GM21717 (cell line): ENCODE results near the gene MTHFSD.

Experiments used
- ATAC-seq: cut with Tn5 transposase; IDR thresholded peaks from one replicate; pipeline ENCODE4 v1.9.1; 2021; ENCODE audit warnings: mild to moderate bottlenecking, moderate library complexity; ENCODE audit not compliant: unreplicated experiment

Gene MTHFSD

DNA sequence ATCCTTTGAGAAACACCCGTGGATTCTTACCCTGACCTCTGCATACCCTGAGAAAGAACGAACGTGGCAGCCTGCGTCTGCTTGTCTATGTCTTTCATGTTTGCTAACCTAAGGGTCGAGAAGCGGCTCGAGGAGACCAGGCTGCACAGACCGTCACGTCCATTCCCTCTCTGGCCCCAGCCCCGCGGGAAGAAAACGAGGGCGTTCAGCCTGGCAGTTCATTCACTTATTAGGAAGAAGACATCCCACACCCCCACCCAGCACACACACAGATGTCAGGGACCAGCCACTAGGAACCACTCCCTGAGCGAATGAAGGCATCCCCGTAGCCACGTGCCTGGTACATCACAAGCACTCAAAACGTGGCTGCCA is 655 bp upstream of the MTHFSD start:
- ATAC-seq: no peak

- no peak for ATAC-seq
Measured at GRCh38 chr16:86554599-86554916, 477 bp downstream of the MTHFSD start.

- no peak for ATAC-seq
Measured at GRCh38 chr16:86553356-86553755, 1.7 kb downstream of the MTHFSD start.

DNA sequence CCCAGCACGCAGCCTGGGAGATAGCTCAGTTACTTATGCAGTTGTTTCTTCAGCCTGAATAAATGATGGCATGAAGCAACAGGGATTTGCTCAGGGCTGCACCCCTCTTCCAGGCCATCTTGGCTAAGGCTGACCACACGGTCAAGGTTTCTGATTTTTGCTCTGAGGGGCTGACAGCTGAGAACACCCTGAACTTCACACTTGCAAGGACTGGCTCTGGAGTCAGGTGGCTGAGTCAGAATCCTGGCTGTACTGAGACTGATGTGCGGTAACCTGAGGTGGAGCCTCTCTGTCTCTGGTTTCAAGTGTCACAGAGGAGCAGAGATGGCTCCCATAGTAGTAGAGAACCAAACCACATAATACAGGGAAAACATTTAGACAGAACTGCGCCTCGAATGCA is 4.8 kb downstream of the MTHFSD start:
- no peak for ATAC-seq

DNA sequence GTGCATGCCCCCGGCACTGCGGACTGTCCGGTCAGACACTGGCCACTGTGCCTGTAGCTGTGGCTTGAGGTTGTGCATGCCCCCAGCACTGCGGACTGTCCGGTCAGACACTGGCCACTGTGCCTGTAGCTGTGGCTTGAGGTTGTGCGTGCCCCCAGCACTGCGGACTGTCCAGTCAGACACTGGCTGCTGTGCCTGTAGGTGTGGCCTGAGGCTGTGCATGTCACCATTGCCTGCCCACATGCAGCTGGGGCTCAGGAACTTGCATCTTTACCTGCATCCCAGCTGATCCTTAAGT is 5.2 kb downstream of the MTHFSD start:
- ATAC-seq: no peak

- no peak for ATAC-seq
Measured at GRCh38 chr16:86549076-86549892, 5.8 kb downstream of the MTHFSD start.

GRCh38 chr16:86547286-86547685 is 7.7 kb downstream of the MTHFSD start:
- no peak for ATAC-seq

DNA sequence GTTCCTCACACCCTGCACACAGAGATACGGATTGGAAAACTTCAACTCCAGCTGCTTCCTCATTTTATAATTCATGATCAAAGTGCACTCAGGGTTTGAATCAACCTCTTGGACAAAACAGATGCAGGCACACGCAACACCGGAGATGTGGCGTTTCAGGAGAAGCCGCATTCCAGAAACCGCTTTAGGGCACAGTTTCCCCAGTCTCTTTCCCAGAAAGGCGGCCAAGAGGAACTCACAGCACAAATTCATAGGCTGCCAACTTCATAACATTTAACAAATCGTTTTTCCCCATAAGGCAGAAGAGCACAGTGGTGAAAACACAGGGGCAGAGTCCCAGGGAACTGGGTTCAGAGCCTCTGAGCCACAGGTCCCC is 8.4 kb downstream of the MTHFSD start:
- ATAC-seq: no peak

- no peak for ATAC-seq
Measured at GRCh38 chr16:86545954-86546637, 8.9 kb downstream of the MTHFSD start.

- no peak for ATAC-seq
Measured at GRCh38 chr16:86545481-86545880, 9.6 kb downstream of the MTHFSD start.

DNA sequence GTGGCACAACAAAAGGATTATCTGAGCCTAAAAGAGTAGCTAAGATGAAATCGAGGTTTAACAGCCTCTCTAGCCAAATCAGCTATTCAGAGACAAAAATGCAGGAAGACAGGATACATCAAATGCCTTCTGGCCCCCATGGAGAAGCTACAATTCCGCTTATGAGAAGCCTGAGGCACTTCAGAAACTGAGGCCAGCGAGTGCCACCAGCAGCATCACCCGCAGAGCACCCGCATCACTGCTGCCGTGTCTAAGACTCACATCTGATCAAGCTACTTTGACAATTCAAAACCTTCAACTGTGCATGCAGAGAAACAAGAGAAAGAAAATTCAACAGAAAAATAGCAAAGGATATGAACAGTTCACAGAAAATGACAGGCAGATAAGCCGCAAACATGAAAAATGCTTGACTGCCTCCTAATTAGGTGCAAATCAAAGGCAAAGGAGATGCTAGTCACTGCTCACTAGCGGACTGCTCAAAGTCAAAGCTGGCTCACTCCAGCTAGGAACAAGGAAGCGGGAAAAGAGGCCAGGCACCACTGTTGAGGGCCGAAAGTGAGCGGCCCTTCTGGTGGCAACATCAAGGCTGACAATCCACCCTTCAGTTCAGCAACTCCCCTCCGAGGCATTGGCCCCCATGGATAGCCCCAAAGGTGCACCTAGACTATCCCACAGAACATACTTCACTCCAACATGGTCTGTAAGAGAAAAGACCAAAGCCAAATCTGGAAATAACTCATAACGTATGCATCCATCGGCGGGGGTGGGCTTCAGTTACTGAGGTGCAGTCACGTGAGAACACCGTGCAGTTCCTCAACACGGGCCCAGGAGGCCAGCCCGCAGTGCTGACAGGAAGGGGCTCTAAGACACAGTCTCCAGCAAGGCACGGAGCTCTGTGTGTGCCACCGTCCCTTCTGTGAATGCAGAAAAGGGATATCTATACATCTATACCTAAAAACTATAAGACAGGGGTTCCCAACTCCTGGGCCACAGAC is 12.0 kb downstream of the MTHFSD start:
- ATAC-seq: no peak

DNA sequence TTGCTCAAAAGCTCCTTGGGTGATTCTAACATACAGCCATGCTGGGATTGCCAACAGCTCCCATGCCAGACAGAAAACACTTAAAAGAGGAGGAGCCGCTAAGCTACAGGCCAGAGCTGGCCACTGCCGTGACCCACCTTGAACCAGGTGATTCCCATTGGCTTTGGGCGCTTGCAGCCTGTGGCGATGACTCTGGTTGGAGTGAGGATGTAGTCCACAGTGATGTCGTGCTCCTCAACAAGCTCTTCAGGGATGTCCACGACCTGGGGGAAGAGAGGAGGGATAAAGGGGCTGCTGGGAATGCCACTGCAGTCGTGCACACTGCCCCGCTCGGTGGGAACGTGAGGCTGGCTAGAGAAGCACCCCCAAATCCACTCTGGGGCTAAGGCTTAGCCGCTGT is 13.5 kb downstream of the MTHFSD start:
- no peak for ATAC-seq

DNA sequence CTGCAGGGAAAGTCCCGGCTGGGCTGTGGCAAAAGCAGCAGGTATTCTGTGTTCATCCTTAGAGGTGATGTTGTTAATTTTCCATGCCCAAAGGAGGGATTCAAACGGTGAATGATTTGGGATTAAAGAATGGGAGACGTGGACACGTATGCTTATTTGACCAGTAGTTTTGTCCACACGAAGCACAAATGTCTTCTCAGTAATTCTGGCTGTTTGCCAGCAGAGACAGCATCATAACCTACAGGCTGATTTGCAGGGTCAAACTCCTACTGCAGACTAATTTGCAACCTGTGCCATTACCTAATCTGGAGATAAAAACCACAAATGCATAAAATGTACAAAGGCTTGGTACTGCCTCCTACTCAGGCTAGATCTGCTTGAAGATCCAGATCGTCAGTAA is 14.1 kb downstream of the MTHFSD start:
- ATAC-seq: no peak

DNA sequence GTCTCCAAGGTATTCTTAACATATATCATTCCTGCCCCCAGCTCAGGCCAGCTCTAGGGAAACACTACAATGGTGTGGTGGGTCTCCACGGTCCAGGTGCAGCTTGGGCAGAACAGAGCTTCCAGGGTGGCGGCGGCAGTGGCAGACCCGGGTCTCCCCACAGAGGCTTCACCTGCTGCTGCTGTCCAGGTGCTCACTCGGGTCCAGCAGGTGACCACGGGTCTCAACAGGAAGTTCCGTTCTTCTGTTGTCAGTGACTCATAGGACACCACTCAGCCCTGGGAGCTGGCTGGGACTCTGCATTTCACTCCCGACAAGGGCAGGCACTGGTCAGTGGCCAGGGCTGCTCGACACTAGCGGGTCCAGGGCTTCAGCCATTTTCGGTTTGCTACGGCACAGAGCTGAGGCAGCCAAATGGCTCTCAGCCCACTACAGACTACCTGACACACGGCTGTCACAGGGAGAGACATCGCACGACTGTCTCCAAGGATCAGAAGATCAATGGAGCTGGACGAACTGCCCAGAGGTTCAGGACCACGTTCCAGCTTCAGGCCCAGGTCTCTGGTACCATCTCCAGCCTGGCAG is 16.7 kb downstream of the MTHFSD start:
- ATAC-seq: no peak

- ATAC-seq: no peak
Measured at GRCh38 chr16:86537486-86537885, 17.5 kb downstream of the MTHFSD start.

GRCh38 chr16:86536621-86537020 is 18.4 kb downstream of the MTHFSD start:
- ATAC-seq: no peak

DNA sequence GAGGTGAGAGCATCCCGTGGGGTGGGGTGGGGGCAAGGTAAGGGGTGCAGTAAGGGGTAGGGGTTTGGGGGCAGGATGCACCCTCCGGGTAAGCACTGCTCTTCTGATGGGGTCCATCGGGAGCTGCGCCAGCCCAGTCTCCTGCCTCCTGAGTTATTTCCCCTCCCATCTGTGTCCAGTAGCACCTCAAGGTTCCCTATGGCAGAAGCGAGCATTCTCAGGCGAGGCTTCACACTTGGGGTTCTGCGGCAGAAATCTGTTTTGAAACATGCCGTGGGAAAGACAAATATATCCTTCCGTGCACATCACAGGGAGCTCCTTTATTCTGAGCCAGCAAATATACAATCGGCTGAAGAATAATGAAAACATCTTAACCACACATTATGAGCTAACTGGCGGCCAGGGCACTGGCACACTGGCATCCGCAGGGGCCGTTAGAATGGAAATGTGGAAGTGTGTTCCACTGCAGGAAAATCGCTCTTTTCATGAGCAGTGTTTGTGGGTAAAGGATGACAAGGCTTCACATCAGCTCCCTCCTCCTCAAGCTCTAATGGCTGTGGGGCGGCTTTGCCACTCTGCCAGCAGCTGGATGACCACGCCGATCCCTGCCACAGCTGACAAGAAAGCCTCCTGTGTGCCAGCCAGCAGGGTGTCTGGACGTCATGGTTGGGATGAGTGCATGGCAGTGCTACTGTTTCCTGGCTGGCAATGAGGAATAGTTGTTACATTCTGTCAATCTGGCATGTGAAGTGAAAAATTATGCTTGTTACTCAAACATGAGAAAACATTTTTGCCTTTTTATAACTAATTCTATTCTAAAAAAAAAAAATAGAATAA is 20.0 kb downstream of the MTHFSD start:
- no peak for ATAC-seq

- ATAC-seq: no peak
Measured at GRCh38 chr16:86533767-86534351, 21.2 kb downstream of the MTHFSD start.

GRCh38 chr16:86533076-86533475 is 22.0 kb downstream of the MTHFSD start:
- no peak for ATAC-seq

GRCh38 chr16:86532526-86532815 is 22.6 kb downstream of the MTHFSD start:
- ATAC-seq: no peak
